Measurements from ENCODE around the gene FBXO34.
"Not testable (repeated sequence)": the region's sequence is repeated elsewhere in the genome, so short reads cannot be mapped to it uniquely, and the experiment has no call there.

FBXO34 gene

DNA sequence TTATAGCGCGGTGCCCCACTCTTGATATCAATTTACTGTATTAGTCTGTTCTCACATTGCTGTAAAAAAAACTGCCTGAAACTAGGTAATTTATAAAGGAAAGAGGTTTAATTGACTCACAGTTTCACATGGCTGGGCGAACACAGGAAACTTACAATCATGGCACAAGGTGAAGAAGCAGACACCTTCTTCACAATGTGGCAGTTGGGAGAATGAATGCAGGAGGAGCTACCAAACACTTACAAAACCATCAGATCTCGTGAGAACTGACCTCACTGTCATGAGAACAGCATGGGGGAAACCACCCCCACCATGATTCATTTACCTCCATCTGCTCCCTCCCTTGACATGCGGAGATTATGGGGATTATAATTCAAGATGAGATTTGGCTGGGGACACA, 42.3 kb downstream of the FBXO34 start:
- DNase-seq, result no peak

DNA sequence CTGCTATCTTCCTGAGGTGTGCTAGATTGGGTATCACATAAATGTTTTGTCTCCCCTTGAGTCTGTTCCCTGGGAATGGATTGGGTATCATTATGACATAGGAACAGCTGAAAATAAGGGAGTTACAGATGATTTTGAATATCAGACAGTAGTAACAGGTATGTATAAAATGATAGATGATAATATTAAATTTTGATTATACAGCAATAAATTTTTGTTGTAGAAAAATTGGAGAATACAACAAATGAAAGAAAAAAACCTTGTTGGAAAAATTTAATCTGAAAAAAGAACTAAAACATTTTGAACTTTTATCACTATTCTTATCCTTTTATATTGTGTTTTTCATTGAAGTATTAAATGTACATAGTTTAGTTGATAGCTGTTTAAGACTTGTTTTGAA, 43.2 kb downstream of the FBXO34 start:
- DNase-seq, result no peak

DNA sequence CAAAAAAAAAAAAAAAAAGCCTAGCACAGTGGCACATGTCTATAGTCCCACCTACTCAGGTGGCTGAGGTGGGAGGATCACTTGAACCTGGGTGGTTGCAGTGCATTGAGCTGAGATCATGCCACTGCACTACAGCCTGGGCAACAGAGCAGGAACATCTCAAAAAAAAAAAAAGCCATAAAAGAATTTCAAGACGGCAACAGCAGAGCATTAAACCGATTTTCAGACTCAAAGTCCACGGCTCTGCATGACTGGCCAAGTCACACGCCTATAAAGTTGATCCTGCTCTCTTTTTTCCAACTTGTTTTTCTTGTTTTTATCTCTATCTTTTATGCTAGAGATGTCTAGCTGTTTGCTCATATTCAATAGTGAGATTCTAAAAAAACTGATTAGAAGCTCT, 45.3 kb downstream of the FBXO34 start:
- DNase-seq, result no peak

DNA sequence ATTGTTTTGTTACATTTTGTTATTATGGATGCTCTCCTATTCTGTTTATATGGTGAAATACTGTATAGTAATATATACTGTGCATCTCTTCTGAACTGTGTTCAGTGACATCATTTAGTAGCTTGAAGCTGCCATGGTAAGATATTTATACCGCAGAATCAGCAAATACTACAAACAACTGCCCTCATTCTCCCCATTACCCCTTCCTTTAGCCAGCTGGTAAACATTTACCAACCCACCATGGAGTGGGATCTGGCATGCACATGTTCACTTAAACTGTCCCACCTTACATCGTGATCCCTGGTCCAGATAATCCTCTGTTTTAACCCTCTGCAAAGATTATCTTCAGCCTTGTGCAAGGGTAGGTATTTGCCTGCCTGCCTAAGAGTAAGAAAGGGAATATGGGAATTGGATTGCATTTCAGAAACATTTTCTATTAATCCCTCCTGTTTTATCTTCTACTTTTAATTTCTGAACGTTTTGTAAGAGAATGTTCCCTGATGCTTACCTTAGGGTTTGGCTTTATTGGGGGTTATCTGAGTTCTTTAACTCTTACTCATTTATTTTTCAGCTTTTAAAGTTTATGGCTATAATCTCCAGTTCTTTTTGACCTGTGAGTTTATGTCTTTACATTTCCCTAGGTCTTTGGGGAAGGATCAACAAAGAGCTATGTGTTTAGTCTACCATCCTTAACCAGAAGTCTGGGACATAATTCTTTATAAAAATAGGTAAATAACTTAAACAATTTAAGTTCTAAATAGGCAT, 46.5 kb downstream of the FBXO34 start:
- DNase-seq, result no peak

DNA sequence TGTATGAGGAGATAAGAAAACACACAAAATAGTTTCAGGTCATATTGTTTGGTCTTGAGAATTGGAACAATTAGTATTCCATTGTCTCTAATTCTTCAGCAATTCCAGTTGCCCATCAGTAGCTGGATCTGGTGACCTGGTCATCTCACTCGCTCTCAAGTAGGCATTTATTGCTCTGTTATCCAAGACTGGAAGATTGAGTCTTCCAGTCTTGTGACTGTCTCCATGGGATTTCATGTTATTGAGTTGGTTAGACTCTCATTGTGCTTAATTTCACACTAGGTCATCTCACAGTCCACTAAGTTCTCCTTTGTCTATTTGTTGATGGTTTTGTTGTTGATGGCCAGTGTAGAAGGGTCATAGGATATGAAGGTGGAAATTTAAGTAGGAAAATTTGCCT, 47.5 kb downstream of the FBXO34 start:
- no peak for DNase-seq

DNA sequence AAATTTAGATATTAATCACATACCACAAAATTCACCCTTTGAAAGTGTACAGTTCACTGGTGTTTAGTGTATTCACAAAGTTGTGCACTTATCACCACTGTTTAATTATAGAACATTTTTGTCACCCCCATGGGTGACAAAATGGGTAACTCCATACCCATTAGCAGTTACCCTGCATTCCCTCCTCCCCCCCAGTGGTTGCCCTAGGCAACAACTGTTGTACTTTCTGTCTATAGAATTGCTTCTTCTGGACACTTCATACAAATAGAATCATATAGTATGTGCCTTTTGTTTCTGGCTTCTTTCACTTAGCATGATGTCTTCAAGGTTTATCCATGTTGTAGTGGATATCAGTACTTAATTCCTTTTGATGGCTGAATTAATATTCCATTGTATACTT, 52.7 kb downstream of the FBXO34 start:
- DNase-seq, result no peak

DNA sequence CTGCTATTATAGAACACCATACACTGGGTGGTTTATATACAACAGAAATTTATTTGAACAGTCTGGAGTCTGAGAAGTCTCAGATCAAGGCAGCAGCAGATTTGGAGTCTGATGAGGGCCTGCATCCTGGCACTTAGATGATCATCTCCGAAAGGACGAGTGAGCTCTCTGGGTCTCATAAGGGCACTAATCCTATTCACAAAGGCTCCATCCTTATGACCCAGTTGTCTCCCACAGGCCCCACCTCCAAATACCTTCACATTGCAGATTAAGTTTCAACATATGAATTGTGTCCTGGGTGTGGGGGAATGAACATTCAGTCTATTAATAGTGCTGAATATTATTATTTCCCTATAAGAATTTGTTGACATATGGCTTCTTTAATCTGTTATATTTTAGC, 53.6 kb downstream of the FBXO34 start:
- no peak for DNase-seq

DNA sequence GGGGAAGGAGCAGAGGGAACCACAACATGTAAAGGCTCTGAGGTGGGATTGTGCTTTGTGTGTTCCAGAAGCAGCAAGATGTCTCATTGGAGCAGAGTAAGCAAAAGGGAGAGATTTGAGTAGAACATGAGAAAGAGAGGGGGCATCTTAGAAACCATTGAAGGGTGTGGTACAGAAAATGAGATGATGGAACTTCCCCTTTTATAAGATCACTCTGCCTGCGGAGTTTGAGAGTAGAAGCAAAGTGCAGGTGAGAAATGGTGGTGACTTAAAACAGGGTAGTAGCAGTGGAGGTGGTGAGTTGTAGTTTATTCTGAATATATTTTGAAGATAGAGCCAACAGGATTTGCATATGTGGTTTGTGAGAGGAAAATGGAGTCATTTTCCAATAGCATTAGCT, 56.0 kb downstream of the FBXO34 start:
- no peak for DNase-seq

DNA sequence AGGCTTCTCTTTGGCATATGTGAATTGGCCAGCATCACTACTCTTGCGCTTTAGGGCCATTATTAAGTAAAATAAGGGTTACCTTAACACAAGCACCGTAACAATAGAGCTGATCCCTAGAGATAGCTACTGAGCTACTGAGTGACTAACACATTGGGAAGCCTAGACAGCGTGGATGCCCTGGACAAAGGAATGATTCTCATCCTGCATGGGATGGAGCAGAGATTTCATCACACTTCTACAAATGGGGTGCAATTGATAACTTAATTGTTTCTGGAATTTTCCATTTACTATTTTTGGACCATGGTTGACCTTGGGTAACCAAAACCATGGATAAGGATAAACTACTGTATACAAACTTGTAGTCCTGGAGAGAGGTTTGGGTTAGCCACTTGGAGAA, 57.1 kb downstream of the FBXO34 start:
- DNase-seq, result no peak

DNA sequence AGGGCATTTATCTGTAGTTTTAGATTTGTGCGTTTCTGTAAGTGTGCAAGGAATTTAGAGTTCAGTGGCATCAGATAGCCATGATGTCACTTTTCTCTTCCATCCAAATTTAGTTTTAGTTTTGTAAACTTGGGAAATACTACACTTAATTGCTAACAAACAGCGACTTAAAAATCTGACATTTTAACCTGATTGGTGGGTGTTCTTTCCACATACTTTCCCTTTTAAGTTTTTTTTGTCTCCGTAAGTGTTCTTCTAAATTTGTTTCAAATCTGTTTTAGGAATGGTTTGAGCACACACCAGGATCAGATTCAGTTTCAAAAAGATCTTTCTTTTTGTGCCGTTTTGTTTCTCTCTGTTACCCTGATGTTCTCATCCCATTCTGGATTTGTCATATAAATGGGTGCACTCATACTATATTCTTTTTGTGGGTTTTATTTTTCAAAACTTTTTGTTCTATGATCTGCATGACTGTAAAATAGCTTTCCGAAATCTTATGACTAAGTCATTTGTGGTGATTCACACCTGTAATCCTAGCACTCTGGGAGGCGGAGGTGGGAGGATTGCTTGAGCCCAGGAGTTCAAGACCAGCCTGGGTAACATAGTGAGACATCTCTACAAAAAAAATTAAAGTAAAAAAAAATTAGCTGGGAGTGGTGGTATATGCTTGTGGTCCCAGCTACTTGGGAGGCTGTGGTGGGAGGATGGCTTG, 58.9 kb downstream of the FBXO34 start:
- no peak for DNase-seq

DNA sequence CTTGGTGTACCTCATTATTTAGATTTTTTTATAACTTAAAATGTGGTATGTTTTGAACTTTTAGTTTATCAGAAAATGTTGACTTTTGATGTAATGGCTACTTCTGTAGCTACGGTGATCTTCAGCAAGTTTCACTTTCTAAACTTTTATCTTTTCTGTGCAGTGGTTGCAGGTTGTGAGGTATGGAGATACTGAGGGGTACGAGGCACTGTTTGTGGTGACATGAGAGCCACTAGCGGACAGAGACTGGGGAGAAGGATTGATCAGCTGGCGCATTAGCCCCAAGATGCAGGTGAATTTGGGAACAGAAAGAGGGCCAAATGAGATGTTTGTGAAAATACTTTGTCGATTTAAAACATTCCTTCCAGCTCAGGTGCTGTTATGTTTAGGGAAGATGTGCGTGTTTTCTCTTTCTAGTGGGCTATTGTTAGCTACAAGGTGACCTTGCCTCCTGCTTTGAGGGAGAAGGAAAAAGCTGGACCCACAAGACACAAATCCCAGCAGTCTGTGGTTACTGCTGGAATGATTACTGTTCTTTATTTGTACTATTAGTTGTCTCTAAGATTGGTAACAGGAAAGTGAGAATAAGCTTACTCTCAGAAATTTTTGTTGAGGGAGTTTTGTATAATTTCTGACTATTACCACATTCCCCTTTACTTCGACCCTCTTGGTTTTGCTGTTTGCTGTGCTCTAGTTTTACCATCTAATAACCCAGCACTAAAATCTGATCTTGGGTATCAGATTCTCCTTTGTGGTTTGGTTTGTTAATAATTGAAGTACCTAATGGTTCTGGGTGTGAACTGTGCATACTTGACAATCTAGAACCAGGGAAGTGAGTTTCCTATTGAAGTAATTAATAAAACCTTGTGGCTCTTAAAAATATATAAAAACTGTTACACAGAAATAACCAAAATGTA, 61.7 kb downstream of the FBXO34 start:
- no peak for DNase-seq

DNA sequence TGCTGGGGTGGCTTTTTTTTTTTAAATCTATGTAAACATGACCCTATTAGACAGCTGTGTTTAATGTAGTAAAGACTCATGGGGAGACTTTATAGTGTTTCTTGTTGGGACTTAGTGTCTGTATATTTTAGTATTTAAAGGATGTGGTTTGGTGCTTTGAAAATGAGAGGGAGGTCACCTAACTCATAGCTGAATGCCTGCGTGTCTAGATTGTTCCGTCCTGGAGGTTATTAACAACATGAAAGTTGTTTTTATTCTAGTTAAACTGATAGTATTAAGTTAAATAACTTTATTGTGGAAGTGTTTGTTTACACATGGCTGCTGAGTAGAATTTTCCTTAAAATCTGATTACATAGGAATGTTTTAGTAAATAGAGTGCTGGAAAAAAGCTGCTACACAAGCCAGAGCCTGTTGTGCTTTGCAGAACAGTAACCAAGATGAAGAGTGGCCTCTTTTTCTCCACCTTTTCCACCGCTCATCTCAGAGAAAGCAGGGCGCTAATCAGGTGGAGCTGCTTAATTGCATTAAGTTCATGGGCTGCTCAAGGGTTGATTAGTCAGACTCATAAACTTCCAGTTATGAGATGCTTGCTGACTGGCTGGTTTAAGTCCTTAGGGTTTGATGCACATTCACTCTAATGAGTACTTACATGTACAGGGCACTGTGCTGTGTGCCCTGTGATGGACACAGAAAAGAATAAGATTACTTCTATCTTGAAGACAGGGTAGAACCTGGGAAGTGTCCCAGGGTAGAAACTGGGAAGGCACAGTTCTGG, 62.7 kb downstream of the FBXO34 start:
- no peak for DNase-seq

DNA sequence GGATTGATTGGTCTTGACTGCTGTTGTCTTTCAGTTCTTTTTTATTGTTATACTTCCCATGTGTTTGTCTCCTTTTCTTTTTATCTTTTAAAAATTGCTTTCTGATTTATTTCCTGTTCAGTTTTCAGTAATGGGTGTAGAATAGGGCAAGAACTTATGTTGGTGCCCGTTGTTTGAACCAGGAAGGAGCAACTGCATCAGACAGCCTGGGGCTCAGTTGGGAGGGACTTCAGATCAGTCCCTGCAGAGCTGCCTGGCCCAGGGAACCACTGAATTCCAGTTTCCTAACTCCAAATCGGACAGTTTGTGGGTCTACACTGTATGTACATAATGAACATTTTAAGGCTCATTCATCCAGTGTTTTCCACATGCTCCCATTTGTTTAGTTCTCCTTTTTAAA, 64.9 kb downstream of the FBXO34 start:
- DNase-seq, result no peak

DNA sequence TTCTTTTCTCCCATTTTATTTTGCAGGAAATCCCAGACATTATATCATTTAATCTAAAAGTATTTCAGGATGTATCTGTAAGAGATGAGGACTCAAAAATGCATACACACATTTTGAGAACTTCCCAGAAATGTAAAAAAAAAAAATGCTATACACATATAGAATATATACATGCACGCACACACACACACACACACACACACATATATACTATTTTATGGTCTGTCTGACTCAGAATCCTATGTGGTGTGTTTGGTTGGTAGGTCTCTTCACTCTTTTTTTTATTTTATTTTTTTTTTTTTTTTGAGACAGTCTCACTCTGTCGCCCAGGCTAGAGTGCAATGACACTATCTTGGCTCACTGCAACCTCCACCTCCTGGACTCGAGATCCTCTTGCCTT, 65.5 kb downstream of the FBXO34 start:
- DNase-seq, result no peak

DNA sequence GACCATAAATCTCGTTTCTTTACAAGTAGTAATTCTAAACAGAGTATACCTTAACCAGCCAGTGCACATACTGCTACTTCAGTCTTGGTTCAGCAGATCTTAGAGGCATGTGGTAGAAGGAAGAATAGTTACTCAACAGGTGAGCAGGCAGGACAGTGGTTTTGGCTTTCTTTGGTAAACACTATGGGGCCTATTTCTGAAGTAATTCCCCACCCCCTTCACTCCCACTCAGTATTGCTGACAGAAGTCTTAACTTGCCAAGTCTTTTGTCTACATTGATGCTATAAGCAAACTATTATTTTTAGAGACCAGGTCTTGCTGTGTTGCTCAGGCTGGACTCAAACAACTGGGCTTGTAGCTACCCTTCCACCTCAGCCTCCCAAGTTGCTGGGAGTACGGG, 68.5 kb downstream of the FBXO34 start:
- DNase-seq, result peak; percentile 34

DNA sequence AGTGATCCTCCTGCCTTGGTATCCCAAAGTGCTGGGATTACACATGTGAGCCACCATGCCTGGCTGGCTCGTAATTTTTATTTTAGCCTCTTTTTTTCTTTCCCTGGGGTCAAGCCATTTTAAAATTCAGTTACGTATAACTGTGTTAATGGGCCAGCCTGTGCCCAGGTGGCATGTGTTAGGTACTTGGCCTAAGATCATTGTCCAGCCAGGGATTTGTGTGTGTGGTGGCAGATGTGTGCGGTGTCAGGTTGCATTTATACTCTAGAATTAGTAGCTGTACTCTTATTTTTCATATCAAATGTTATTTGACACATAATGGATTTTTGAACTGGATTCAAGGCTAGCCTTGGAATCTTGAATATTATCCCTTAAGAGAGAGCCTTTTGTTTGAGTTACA, 69.3 kb downstream of the FBXO34 start:
- DNase-seq, result no peak

DNA sequence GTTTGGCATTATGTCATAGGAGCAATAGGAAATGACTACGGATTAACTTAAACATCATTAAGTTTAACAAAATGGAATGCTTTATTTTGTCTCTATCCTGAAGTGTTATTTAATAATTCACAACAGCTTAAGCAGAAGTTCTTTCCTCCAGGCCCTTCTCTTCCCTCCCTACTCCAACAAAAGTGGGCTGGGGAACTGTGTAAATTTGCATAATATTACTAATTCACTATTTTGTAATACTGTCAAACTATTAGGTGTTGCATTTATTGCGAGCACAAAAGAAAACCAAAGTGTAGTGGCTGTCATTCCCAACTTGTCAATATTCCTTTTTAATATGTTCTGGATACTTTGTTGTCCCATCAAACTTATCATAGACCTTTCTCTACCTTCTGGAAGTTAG, 70.6 kb downstream of the FBXO34 start:
- DNase-seq, result no peak

DNA sequence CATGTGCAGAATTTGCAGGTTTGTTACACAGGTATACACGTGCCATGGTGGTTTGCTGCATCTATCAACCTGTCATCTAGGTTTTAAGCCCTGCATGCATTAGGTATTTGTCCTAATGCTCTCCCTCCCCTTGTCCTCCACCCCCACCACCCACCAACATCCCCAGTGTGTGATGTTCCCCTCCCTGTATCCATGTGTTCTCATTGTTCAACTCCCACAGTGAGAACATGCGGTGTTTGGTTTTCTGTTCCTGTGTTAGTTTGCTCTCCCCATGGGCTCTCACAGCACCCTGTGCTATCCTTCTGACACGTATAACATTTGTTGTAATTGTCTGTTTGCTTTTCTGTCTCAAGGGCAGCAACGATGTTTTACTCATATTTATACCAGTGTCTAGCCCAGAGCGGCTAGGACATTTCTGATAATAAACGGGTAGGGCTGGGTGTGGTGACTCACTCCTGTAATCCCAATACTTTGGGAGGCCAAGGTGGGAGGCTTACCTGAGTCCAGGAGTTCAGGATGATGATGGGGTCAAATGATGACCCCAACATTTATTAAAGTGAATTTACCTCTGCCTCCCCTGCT, 73.5 kb downstream of the FBXO34 start:
- DNase-seq, result not testable (repeated sequence)

DNA sequence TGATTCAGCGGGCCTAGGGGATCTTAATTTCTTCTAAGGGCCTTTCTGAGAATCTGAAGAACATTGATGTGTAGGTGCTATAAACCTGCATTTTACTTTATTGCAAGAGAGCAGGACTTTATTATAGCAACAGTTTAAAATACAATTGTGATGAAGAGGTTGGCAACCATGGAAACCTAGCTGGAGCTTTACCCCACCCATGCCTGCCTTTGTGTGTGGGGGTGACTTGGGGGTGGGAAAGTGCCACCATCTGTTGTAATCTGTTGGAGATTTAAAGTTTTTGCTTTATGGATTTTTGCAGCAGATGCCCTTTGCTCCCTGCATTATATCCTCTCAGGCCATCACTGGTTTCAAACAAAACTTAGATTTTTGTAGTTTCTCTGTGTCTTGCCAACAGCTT, 75.8 kb downstream of the FBXO34 start:
- DNase-seq, result no peak

DNA sequence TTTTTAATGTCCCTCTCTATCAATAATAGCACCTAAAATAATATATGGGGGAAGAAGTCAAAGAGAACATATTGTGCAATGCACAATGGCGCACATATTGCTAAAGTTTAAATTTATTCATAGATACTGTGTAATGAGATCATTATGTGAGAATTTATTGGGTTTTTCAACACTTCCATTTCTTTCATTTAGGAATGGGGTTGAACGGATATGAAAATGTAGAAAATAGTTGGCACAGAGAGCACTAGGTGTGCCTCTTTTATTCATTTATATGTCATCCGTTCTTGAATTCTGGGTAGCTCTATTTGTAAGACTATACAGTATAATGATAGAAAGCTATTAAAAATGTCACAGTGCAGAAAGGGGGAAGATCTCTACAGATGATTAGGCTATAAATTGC, 76.5 kb downstream of the FBXO34 start:
- no peak for DNase-seq

DNA sequence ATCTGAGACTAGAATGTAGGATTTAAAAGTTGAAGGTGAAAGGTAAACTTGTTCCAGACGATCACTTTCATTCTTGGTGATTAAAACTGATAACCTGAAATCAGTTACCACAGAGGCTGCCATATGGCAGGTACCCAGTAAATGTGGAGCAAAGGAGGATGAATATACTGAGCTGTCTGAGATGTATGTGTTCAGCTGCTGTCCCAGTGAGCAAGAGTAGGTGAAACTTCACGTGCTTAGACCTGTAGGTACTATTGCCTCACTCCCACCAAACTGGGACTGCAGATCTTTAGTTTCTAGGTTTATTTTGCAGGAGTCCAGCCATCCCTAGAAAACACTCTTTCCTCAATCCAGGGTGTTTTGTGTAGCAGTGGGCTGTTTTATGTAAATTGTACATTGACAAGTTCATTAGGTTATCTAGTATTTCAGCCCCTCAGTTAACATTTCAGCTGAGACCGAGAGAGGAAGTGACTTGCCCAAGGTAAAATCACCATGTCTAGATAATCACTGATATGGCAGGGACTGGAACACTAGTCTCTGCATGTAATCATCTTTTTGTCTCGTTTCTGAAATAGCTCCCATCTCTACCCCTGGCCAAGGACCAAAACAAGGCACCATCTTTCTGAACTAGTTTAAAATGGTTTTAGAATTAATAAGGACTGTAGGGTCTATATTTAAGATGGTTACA, 77.7 kb downstream of the FBXO34 start:
- DNase-seq, result no peak

DNA sequence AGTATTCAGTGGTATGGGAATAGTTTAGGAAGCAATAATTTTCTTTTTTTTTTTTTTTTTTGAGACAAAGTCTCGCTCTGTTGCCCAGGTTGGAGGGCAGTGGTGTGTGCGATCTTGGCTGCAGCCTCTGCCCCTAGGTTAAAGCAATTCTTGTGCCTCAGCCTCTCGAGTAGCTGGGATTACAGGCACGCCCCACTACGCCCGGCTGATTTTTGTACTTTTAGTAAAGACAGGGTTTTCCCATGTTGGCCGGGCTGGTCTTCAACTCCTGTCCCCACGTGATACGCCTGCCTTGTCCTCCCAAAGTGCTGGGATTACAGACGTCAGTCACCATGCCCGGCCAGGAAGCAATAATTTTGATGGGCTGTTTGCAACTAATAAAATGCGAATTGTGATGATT, 78.3 kb downstream of the FBXO34 start:
- DNase-seq, result no peak

Data from GF-D8 (cell line).